Fibroblast of villous mesenchyme (primary cell): ENCODE measurements around the gene PPP4C. TPM values are rescaled to one million over a fixed set of nuclear protein-coding genes. Genes with fewer than 3 reads are reported as not detected.
A peak's percentile ranks its signal among the peaks of the same experiment; 100 is the strongest.

Source experiments
- DNase-seq: peaks from one replicate; pipeline ENCODE4 v3.0.0-alpha.2; 2010; ENCODE audit warnings: low read depth
- H3K4me3 ChIP-seq: 2 replicates; pipeline ENCODE4 v1.5.1; 2011; ENCODE audit warnings: low read depth, mild to moderate bottlenecking, low read length
- total RNA-seq: library from RNA; depleted of rRNA; stranded (reverse); fragments of >200 nt; gene quantifications from 2 replicates; pipeline ENCODE4 v1.2.3, GENCODE V29; 2012
- TF ChIP-seq, protein P1 (sequence below): IDR thresholded peaks from 2 replicates; pipeline ENCODE4 v1.5.1; 2012; ENCODE audit warnings: low read depth, mild to moderate bottlenecking, low read length; ENCODE audit not compliant: insufficient read depth

PPP4C gene
- total RNA-seq, 1 donor, result 209 TPM

DNA sequence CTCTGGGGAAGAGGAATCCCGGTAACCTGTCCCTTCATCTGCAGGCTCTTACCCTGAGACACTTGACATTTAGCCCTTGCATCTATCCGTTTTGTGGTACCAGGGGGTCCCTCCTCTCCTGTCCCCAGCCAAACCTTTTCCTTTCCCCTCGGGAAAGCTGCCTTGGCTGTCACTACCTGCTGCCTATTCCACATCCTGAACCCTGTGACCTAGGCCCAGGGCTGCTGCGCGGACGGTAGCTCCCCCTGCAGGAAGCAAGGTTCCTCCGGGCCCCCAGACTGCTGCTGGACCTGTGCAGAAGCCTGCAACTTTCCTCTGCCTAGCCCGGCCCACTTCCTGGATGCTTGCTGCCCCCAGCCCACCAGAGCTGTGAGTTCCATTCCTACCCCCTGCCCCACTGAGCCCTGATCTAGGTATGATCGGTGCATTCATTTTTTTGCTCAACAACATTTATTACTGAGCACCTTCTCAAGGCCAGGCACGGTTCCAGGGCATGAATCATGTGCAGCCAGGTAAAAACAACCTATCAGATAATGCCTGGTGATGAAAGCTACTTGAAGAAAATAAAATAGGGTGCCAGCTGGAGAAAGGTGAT, 20.7 kb upstream of the PPP4C start:
- TF ChIP-seq, protein P1, sequence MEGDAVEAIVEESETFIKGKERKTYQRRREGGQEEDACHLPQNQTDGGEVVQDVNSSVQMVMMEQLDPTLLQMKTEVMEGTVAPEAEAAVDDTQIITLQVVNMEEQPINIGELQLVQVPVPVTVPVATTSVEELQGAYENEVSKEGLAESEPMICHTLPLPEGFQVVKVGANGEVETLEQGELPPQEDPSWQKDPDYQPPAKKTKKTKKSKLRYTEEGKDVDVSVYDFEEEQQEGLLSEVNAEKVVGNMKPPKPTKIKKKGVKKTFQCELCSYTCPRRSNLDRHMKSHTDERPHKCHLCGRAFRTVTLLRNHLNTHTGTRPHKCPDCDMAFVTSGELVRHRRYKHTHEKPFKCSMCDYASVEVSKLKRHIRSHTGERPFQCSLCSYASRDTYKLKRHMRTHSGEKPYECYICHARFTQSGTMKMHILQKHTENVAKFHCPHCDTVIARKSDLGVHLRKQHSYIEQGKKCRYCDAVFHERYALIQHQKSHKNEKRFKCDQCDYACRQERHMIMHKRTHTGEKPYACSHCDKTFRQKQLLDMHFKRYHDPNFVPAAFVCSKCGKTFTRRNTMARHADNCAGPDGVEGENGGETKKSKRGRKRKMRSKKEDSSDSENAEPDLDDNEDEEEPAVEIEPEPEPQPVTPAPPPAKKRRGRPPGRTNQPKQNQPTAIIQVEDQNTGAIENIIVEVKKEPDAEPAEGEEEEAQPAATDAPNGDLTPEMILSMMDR, result peak; percentile 66
- H3K4me3 ChIP-seq, result no peak overlapping the region
- peak; percentile 28 for DNase-seq

DNA sequence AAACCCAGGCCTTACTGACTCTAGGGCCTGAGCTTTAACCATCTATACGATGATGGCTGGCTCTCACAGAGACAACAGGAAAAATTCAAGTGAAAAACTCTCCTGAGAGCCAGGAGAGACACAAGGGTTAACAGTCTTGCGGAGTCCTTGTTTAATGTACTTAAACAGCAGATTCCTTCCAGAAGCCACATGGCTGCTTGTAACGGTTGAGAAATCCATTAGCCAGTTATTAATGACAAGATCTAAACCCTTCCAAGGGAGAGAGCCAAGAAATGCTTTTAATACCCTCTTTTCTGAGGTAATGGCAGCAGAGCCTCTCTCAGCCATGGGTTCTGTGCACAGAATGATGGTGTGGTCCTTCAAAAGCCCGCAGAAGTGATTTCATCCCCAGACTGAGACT, 15.4 kb upstream of the PPP4C start:
- TF ChIP-seq, protein P1, result no peak
- H3K4me3 ChIP-seq, result no peak overlapping the region
- peak; percentile 37 for DNase-seq

DNA sequence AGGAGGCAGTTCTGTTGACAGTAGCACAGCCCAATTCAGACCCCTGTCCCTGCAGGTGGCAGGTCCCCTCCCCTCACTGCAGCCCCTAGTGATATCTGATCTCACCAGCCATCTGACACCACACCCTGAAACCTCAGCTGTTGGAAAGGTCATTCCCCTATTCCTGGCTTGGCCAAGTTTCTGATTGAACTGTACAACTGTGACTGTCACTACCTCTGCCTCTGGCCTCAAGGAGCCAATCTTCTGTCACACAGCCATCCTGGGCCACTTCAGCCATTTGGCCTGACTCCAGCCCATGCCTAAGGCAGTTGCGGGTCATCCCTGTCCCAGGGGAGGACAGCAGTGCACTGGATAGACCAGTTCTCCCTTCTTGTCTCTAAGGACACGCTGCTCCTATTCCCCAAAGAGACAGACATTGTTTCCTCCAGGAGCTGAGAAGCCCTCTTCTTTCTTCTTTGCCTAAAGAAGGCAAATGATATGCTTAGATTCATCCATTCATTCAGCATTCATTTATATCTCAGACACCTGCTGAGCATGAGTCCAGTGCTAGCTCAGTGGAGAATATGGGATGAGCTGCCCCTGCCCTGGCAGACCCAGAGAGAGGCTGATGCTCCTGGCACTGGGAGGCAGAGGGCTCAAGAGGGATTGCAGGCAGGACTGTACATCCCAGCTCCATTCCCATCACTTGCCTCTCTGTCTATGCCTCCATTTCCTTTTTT, 14.8 kb upstream of the PPP4C start:
- DNase-seq, result no peak
- TF ChIP-seq, protein P1, result no peak

DNA sequence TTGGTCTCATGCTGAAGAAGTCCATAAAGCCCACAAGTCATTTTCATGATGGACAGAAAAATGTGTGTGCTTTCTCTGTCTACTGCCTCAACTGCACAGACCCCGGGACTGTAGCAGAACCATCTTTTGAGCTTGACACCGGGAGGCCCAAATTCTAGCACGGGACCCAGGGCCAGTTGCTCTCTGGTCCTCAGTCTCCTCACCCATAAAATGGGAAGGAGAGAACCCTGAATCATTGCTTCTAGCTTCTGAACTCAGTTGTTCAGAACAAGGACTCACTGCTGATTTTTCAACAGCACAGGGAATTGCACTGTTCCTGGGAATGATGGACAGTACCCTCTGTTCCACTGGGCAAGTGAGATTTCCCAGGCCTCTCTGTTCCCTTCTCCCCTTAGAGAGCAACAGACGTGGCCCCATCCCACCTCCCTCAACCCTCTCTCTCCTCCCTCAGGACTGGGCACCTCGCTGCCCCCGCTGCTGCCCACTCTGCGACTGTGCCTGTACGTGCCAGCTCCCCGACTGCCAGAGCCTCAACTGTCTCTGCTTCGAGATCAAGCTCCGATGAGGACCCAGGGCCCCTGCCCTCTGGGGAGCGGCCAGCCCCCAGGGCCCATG, 12.4 kb upstream of the PPP4C start:
- TF ChIP-seq, protein P1, result no peak
- no peak overlapping the region for H3K4me3 ChIP-seq
- DNase-seq, result no peak

More for the DNA sequence above, 14.8 kb upstream of the PPP4C start:
- no peak overlapping the region for H3K4me3 ChIP-seq

DNA sequence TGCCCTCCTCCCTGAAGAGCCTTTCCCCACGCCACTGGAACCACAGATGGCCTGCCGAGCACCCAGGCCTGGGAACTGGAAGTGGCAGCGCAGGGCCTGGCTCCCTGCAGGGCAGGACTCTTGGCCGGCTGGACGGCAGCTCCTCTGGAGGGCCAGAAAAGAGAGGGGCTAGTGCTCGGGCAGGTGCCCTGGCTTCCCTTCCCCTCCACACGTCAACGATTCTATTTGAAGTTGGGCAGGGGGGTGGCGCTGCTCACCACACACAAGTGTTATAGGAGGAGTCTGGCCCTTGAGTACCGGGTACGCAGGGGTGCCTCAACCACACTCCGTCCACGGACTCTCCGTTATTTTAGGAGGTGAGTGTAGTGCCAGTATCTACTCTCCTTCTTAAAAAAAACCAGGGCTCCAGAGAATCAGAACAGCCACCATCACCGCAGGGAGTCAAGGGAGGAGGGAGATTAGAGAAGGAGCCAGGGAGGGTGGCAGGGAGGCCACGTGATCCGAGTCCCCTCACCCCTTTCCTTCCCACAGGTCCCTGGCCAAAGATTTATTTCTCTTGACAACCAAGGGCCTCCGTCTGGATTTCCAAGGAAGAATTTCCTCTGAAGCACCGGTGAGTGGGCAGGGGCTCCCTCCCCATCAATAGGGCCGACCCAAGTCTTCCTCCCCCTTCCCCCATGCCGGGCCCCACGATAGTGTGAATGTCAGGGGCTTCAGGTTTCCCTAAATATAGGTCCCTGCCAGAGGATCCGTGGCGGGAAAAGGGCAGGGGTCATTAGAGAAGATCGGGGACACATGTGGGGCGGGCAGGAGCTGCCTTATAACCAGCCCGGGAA, 11.7 kb upstream of the PPP4C start:
- TF ChIP-seq, protein P1, result no peak
- peak overlapping the region; percentile 92 for H3K4me3 ChIP-seq
- peak; percentile 44 for DNase-seq

DNA sequence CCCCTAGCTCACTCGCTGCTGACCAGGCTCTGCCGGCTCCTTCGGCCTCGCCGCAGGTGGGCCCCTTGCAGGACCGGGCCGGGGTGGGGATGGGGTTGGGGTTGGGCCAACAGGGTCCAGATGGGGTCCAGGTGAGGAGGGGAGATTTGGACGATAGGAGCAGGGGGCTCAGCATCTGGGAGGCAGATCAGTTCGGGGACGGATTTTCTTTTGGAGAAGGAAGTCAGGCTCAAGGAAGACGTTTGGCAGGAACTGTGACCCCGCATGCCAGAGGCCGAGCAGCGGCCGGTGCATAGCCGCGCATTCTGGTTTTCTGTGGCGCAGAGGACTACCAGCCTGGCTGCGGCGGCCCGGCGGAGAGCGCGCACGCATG, 11.1 kb upstream of the PPP4C start:
- TF ChIP-seq, protein P1, result no peak
- peak overlapping the region; percentile 92 for H3K4me3 ChIP-seq
- no peak for DNase-seq
